ENCODE measurements around the gene LRRC46. TPM values are rescaled to one million over a fixed set of nuclear protein-coding genes. Genes with fewer than 3 reads are reported as not detected.

LRRC46 gene
- total RNA-seq, 2 donors from 2014 or later: 0.73 to 0.82 TPM

- Histone ChIP-seq H3K9me3 (ENCODE audit: control insufficient read depth, low read length) (no peaks in the 10 kb centered on the region), H3K36me3 (ENCODE audit: control insufficient read depth, insufficient read depth, low read length) (no peaks in the 10 kb centered on the region), H3K4me1 (ENCODE audit: control insufficient read depth, insufficient read depth, low read length) (no peaks in the 10 kb centered on the region), H3K9ac (ENCODE audit: extremely low read depth, low read length, poor library complexity, severe bottlenecking) (no peak overlapping the region), H3K4me3 (ENCODE audit: low read length) (no peak overlapping the region), H3K27me3 (ENCODE audit: control insufficient read depth, insufficient read depth, low read length, poor library complexity, severe bottlenecking) (peaks cover 21% of the 10 kb centered on the region), H3K27ac (ENCODE audit: low read depth, low read length) (no peak overlapping the region)
- no peak overlapping the region for H3K27ac Mint-ChIP-seq
- 82 to 88% methylated on average over 1 to 4 of the region's 4 CpGs for WGBS, 2 experiments (ENCODE audit: insufficient coverage in 1 of 2, insufficient read length in 1 of 2)
- no peaks in the 10 kb centered on the region for H3K36me3 Mint-ChIP-seq (ENCODE audit: low read depth)
- no peaks in the 10 kb centered on the region for H3K4me1 Mint-ChIP-seq
- DNase-seq: peak; percentile 25
- H3K9me3 Mint-ChIP-seq: no peaks in the 10 kb centered on the region
- TF ChIP-seq CTCF (conservative IDR thresholded peaks at IDR 0.05): no peak
- peaks cover 10% of the 10 kb centered on the region for H3K27me3 Mint-ChIP-seq (ENCODE audit: insufficient read depth)
- H3K4me3 Mint-ChIP-seq: no peak overlapping the region
Measured at GRCh38 chr17:47801176-47801765, 30.2 kb upstream of the LRRC46 start.

- Histone ChIP-seq H3K9ac (ENCODE audit: extremely low read depth, low read length, poor library complexity, severe bottlenecking) (no peak overlapping the region), H3K4me1 (ENCODE audit: control insufficient read depth, insufficient read depth, low read length) (no peaks in the 10 kb centered on the region), H3K36me3 (ENCODE audit: control insufficient read depth, insufficient read depth, low read length) (no peaks in the 10 kb centered on the region), H3K27me3 (ENCODE audit: control insufficient read depth, insufficient read depth, low read length, poor library complexity, severe bottlenecking) (peaks cover 21% of the 10 kb centered on the region), H3K4me3 (ENCODE audit: low read length) (no peak overlapping the region), H3K9me3 (ENCODE audit: control insufficient read depth, low read length) (no peaks in the 10 kb centered on the region), H3K27ac (ENCODE audit: low read depth, low read length) (no peak overlapping the region)
- 49% methylated on average over 2 to 6 of the region's 6 CpGs for WGBS, 2 experiments (ENCODE audit: insufficient coverage in 1 of 2, insufficient read length in 1 of 2)
- Mint-ChIP-seq H3K27me3 (ENCODE audit: insufficient read depth) (peaks cover 8% of the 10 kb centered on the region), H3K36me3 (ENCODE audit: low read depth) (no peaks in the 10 kb centered on the region), H3K9me3 (no peaks in the 10 kb centered on the region), H3K4me1 (no peaks in the 10 kb centered on the region), H3K4me3 (no peak overlapping the region), H3K27ac (no peak overlapping the region)
- DNase-seq: no peak
- no peak for TF ChIP-seq CTCF (conservative IDR thresholded peaks at IDR 0.05)
Measured at GRCh38 chr17:47801906-47802305, 29.6 kb upstream of the LRRC46 start.

- H3K4me1 Mint-ChIP-seq: no peaks in the 10 kb centered on the region
- Histone ChIP-seq H3K9ac (ENCODE audit: extremely low read depth, low read length, poor library complexity, severe bottlenecking) (no peak overlapping the region), H3K27ac (ENCODE audit: low read depth, low read length) (no peak overlapping the region), H3K4me1 (ENCODE audit: control insufficient read depth, insufficient read depth, low read length) (no peaks in the 10 kb centered on the region), H3K4me3 (ENCODE audit: low read length) (no peak overlapping the region), H3K27me3 (ENCODE audit: control insufficient read depth, insufficient read depth, low read length, poor library complexity, severe bottlenecking) (peaks cover 21% of the 10 kb centered on the region), H3K9me3 (ENCODE audit: control insufficient read depth, low read length) (no peaks in the 10 kb centered on the region), H3K36me3 (ENCODE audit: control insufficient read depth, insufficient read depth, low read length) (no peaks in the 10 kb centered on the region)
- no peak overlapping the region for H3K27ac Mint-ChIP-seq
- no peak overlapping the region for H3K4me3 Mint-ChIP-seq
- 31 to 40% methylated on average over 8 to 9 of the region's 9 CpGs for WGBS, 2 experiments (ENCODE audit: insufficient coverage in 1 of 2, insufficient read length in 1 of 2)
- peak; percentile 77 for TF ChIP-seq CTCF (conservative IDR thresholded peaks at IDR 0.05)
- H3K27me3 Mint-ChIP-seq (ENCODE audit: insufficient read depth): peaks cover 8% of the 10 kb centered on the region
- H3K36me3 Mint-ChIP-seq (ENCODE audit: low read depth): peaks cover 1% of the 10 kb centered on the region
- peak; percentile 92 for DNase-seq
- H3K9me3 Mint-ChIP-seq: no peaks in the 10 kb centered on the region
Measured at GRCh38 chr17:47802341-47803022, 29.0 kb upstream of the LRRC46 start.
